Prostate gland (tissue), 2 donors: ENCODE measurements around the gene ACSL1.

Experiments used
- POLR2A ChIP-seq: fragments of 450-650 bp; IDR thresholded peaks from one replicate; pipeline ENCODE4 v1.6.1; 2016; ENCODE audit warnings: antibody characterized with exemption, mild to moderate bottlenecking
- POLR2AphosphoS5 ChIP-seq: sonication (generic); formaldehyde crosslinking; IDR thresholded peaks from one replicate; pipeline ENCODE4 v1.6.1; 2017; ENCODE audit warnings: antibody characterized with exemption
- TF ChIP-seq, protein P1 (sequence below), 4 experiments: fragments of 200-600 bp in 2 of 4; fragments of 450-650 bp in 2 of 4; sonication (generic) in 2 of 4; IDR thresholded peaks; 1 replicate in 3 of 4; 2 replicates in 1 of 4; pipeline ENCODE4 v1.5.1; 2016 to 2019; ENCODE audit warnings: antibody characterized with exemption in 4 of 4, mild to moderate bottlenecking in 2 of 4, moderate library complexity in 2 of 4

DNA sequence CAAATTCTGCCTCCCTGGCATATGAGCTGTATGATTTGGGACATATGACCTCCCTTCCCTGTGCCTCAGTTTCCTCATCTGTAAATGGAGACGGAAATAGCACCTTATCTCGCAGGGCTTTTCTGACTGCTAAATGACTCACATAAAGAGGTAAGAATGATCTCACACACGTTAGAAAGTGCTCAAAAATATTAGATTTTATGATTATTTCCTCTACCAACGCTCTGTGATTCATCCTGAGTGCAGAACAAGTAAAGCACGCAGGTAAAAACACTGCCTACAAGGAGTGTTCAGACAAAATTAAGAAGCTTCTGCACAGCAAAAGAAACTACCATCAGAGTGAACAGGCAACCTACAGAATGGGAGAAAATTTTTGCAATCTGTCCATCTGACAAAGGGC is 21.1 kb downstream of the ACSL1 start:
- TF ChIP-seq, protein P1, sequence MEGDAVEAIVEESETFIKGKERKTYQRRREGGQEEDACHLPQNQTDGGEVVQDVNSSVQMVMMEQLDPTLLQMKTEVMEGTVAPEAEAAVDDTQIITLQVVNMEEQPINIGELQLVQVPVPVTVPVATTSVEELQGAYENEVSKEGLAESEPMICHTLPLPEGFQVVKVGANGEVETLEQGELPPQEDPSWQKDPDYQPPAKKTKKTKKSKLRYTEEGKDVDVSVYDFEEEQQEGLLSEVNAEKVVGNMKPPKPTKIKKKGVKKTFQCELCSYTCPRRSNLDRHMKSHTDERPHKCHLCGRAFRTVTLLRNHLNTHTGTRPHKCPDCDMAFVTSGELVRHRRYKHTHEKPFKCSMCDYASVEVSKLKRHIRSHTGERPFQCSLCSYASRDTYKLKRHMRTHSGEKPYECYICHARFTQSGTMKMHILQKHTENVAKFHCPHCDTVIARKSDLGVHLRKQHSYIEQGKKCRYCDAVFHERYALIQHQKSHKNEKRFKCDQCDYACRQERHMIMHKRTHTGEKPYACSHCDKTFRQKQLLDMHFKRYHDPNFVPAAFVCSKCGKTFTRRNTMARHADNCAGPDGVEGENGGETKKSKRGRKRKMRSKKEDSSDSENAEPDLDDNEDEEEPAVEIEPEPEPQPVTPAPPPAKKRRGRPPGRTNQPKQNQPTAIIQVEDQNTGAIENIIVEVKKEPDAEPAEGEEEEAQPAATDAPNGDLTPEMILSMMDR (IDR thresholded peaks at IDR 0.05), result no peak
- TF ChIP-seq POLR2A (no peak), POLR2AphosphoS5 (no peak)
